Omental fat pad (tissue), 4 donors: ENCODE measurements around the gene RREB1. TPM values are rescaled to one million over a fixed set of nuclear protein-coding genes. Genes with fewer than 3 reads are reported as not detected.
A peak's percentile ranks its signal among the peaks of the same experiment; 100 is the strongest.

ENCODE experiments used
- ATAC-seq: fragments of 150-250 bp; one replicate; pipeline ENCODE4 v1.9.1; 2016; ENCODE audit warnings: mild to moderate bottlenecking, moderate library complexity; ENCODE audit not compliant: low FRiP score
- DNase-seq: peaks from one replicate; pipeline ENCODE4 v3.0.0-alpha.2; 2019; ENCODE audit warnings: low spot score
- small RNA-seq: library from RNA; depleted of rRNA; stranded (forward); fragments of <200 nt; gene quantifications from one replicate; pipeline ENCODE3, GENCODE V24; 2016
- total RNA-seq, 4 donors: library from RNA; depleted of rRNA; stranded (reverse); fragments of >200 nt; gene quantifications; one replicate each; pipeline ENCODE4 v1.1.0, GENCODE V29; 2016
- TF ChIP-seq, protein P1 (sequence below), 3 donors: fragments of 450-650 bp; IDR thresholded peaks; one replicate each; pipeline ENCODE4 v1.5.1; 2016 to 2017; ENCODE audit warnings: antibody characterized with exemption in 3 of 3, mild to moderate bottlenecking in 3 of 3, moderate library complexity in 2 of 3

Gene RREB1
- total RNA-seq, 4 donors from 2014 or later, result 24.9 to 48.1 (median 40.6) TPM

DNA sequence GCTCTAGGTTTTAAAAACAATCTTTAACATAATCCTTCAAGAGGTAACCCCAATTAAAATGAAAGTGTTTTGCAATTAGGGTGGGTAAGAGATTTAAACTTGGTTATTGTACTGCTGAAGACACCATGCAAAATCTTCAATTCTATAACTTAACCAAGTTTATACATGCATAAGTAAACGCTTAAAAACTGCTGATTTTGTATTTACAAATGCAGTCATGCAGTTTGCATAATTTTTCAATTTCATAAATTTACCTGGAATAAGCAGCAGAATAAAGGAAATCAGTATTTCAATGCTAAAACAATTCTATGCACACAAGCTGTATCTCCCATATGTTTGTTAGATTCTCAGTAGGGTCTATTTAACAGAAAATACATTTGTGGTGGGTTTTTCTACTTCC, 182.3 kb downstream of the RREB1 start:
- no peak for ATAC-seq
- TF ChIP-seq, protein P1, sequence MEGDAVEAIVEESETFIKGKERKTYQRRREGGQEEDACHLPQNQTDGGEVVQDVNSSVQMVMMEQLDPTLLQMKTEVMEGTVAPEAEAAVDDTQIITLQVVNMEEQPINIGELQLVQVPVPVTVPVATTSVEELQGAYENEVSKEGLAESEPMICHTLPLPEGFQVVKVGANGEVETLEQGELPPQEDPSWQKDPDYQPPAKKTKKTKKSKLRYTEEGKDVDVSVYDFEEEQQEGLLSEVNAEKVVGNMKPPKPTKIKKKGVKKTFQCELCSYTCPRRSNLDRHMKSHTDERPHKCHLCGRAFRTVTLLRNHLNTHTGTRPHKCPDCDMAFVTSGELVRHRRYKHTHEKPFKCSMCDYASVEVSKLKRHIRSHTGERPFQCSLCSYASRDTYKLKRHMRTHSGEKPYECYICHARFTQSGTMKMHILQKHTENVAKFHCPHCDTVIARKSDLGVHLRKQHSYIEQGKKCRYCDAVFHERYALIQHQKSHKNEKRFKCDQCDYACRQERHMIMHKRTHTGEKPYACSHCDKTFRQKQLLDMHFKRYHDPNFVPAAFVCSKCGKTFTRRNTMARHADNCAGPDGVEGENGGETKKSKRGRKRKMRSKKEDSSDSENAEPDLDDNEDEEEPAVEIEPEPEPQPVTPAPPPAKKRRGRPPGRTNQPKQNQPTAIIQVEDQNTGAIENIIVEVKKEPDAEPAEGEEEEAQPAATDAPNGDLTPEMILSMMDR (IDR thresholded peaks at IDR 0.05), result no peak
- DNase-seq, result no peak

- peak; percentile 73 for ATAC-seq
- no peak for DNase-seq
Observed at GRCh38 chr6:7292596-7293255, 185.0 kb downstream of the RREB1 start.

DNA sequence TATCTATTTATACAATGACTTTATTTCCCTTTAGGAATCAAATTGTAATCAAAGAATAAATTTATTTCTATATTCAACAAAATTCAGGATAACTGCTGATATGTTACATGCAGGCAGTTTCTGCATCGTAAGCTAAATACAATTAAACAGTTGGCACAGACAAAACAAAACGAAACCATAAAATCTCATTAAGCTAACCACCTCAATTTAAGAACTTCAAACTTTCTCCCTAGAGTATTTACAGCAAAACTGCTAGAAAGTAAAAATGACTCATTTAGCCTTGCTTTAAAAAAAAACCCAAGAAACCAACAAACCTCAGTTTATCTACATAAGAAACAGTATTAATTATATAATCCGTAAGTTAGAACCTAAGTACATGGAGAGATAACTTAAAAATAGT, 188.2 kb downstream of the RREB1 start:
- DNase-seq, result no peak
- TF ChIP-seq, protein P1 (IDR thresholded peaks at IDR 0.05), result no peak
- ATAC-seq, result no peak

More at GRCh38 chr6:7292596-7293255, 185.0 kb downstream of the RREB1 start:
- TF ChIP-seq, protein P1 (IDR thresholded peaks at IDR 0.05), result no peak

- DNase-seq, result no peak
- ATAC-seq, result no peak
- TF ChIP-seq, protein P1 (IDR thresholded peaks at IDR 0.05), result no peak
Observed at GRCh38 chr6:7296602-7297001, 188.8 kb downstream of the RREB1 start.

DNA sequence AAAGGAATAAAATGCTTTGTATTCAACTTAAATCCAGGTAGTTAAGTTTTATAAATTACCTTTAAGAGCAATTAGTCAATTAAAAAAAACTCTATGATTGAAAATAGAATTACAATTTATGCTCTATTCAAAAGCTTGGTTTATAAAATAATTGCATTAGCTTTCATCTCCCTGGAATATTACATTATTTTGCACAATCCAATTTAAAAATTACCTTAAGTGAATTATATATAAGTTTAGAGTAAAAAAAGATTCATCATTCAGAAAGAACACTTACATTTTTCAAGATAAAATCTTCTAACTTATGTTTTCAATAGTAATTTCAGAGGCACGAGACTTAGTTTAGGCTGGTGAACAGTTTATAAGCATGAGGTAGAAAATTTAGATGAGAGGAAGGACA, 190.4 kb downstream of the RREB1 start:
- DNase-seq, result no peak
- TF ChIP-seq, protein P1 (IDR thresholded peaks at IDR 0.05), result no peak
- no peak for ATAC-seq

- TF ChIP-seq, protein P1 (IDR thresholded peaks at IDR 0.05), result no peak
- ATAC-seq, result no peak
- DNase-seq, result no peak
Observed at GRCh38 chr6:7300926-7301325, 193.2 kb downstream of the RREB1 start.

Small RNA genes lying within 50 kb of the gene (small RNA-seq; reads per million reads assigned to genes)
- not detected for gene RF00019

Other genes with a start within 250 kb of the RREB1 start
- gene SSR1, start 205.2 kb downstream of the RREB1 start, total RNA-seq, result 10 to 100 TPM; 56.0 to 79.0 (median 63.0) TPM